GM21723 (cell line): ENCODE measurements around the gene KRT82.

Source experiments
- ATAC-seq: cut with Tn5 transposase; IDR thresholded peaks from one replicate; pipeline ENCODE4 v1.9.1; 2021; ENCODE audit warnings: mild to moderate bottlenecking, moderate library complexity; ENCODE audit not compliant: unreplicated experiment

Gene KRT82

DNA sequence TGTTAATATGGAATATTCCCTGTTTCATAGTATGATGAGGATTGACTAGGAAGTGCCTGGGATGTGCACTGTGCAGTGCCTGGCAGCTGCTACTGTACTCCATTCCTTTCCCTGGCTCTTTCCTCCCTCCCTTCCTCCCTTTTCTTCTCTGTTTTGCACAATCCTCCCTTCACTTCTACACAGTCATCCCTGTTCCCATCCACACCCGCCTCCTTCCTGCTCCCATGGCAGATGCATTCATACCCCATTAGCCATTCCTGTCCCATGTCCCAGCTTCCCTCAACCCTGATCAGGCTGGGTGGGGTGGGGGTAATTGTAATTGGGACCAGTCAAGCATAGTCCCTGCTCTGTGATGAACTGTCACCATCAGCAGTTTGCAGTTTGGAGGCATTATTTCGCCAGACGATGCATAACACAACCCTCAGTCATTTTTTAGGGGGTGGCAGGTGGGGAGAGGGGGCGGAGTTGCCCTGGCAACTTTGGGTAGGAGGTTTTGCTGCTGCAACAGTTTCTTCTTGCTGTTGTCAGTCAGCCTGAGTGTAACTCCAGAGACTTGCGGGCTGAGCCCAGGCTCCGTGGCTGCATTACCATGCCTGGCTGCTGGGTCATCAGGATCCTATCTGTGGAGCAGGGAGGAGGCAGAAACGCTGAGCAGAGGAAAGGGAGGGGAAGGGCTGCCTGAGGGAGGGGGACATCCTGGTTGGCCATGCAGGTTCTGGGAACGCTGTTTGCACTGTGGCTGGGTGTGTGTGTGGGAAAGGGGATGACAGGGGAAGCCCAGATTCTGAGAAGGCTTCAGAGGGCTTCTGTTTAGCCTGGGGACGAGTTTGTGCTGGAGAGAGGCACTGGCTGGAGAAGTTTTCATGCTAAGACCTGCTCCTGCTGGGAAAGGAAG lies 16.6 kb downstream of the KRT82 start:
- ATAC-seq: no peak

DNA sequence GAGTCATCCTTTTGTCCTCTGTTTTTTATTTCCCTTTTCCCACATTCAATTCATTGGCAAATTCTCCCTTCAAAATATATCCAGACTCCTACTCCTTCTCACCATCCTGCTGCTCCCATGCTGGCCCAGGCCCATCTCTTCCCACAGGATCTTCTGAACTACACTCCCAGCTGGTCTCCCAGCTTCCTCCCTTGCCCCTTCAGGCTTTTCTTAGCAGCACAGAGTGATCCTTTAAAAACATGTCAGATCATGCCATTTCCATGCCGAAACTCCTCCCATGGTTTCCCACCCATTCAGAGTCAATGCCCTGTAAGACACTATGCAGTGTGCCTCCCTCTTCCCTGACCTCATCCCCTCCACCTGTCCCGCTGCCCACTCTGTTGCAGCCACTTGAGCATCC lies 18.3 kb downstream of the KRT82 start:
- ATAC-seq: no peak

- ATAC-seq: no peak
Measured at GRCh38 chr12:52385226-52385702, 20.9 kb downstream of the KRT82 start, which contains the start of gene KRT84. Gene KRT84, minus strand, starts transcription at chr12:52385652. Its CDS starts 67 bp downstream, at chr12:52385585.

DNA sequence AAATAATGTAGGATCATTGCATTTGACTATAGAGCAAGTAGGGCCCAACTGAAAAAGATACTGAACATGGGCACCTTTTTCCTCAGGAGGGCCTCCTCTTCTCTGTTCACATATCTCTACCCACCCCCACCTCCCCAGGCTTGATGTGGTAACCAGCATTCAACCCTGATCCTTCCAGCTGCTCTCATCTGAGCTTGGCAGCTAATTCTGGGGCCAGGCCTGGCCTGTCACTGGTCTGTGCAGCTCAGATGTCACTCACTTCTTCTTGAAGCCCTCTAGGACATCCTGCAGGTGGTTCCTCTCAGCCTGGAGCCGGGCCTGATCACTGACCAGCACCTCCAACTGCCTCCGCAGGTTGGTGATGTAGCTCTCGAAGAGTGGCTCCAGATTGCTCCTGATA lies 22.8 kb downstream of the KRT82 start:
- ATAC-seq: no peak

- no peak for ATAC-seq
Measured at GRCh38 chr12:52382854-52383253, 23.3 kb downstream of the KRT82 start.

GRCh38 chr12:52381206-52381605 lies 24.9 kb downstream of the KRT82 start:
- ATAC-seq: no peak

- no peak for ATAC-seq
Measured at GRCh38 chr12:52380271-52380694, 25.9 kb downstream of the KRT82 start.

- no peak for ATAC-seq
Measured at GRCh38 chr12:52379536-52379935, 26.6 kb downstream of the KRT82 start.

GRCh38 chr12:52378091-52378490 lies 28.0 kb downstream of the KRT82 start:
- no peak for ATAC-seq

GRCh38 chr12:52377266-52377665 lies 28.9 kb downstream of the KRT82 start:
- ATAC-seq: no peak

- ATAC-seq: no peak
Measured at GRCh38 chr12:52372216-52373154, 33.6 kb downstream of the KRT82 start.

- no peak for ATAC-seq
Measured at GRCh38 chr12:52371716-52372115, 34.4 kb downstream of the KRT82 start.

DNA sequence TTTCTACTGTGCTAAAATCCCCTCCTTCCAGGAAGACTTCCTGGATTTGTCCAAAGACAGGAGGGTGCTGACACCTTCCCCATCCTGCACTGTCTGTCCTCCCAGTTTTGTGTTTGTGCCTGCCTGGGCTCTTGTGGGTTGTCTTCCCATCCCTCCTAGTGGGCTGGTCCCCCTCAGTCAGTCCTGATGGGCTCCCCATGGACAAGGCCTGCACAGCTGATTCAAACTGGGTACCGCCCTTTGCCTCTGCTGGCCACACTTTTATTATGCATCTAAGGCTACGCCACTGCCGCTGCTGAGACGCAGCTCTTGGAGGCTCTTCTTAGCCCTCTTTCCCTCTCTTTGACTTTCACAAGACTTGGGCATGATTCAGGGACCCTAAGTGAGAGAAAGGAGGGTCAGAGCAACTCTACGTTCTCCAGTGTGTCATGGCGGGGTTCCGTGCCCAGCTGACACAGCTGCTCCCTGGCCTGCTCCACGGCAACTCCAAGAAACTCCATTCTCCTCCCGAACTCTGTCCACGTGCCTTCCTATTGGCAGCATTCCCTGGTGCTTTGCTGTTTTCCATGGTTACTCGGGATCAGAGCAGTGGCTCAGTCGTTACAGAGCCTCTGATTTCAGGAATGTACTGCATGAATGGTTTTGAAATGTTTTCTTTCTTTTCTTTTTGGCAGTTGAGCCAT lies 35.1 kb downstream of the KRT82 start:
- no peak for ATAC-seq

DNA sequence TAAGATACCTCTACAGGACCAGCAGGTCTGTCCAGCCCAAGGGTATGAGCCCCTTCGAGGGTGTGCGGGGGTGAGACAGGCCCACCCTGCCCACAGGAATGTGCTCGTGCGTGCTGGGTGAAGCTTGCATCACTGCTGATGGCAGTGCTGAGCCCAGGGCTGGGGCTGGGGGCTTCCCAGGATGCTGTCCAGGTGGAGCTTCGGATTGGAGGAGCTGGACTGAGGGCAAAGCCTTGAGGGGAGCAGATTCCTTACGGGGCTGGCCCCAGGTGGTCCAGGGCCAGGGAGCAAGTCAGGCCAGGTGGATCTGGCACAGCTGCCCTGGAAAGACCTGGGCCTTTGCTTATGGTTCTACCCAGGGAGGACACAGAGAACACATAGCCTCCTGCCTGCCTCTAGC lies 36.3 kb downstream of the KRT82 start:
- no peak for ATAC-seq

DNA sequence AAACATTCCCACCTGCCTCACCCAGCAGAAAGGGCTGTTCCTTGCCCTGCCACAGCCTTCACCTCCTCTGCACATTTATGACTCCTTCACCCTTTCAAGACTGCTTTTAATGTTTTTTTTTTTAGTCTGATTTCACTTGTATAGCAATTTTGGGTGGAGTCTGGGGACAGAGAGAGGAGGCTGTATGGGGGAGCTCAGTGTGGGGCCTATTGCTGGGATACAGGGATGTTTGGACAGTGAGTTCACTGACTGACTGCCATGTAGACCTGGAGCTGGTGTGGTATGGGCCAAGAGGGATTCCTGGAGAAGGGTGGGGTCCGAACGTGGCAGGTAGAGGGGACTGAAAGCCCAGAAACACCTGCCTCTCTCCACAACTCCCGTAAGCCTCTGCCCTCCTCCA lies 36.9 kb downstream of the KRT82 start:
- ATAC-seq: no peak

GRCh38 chr12:52368508-52368907 lies 37.6 kb downstream of the KRT82 start:
- no peak for ATAC-seq

DNA sequence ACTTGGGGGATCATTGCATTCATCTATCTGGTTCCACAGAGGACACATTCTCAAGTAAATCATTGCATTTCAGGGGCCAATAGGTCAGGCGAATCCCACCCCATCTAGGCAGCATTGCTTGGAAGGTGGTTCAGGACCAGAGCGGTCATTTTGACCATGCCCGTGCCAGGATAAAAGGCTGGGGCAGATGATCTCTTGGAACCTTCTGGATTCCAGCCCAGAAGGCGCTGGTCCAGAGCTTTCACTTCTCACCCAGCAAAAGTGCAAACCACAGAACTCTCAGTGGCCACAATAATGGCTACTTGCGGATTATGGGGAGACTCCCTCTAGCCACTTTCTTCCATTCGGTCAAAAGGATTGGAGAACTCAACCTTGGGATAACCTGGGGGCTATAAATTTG lies 38.3 kb downstream of the KRT82 start:
- ATAC-seq: no peak

- ATAC-seq: no peak
Measured at GRCh38 chr12:52366738-52367485, 39.2 kb downstream of the KRT82 start, which contains the start of gene KRT85. Gene KRT85, minus strand, starts transcription at chr12:52367481. Its CDS starts 76 bp downstream, at chr12:52367405.

- ATAC-seq: no peak
Measured at GRCh38 chr12:52364901-52365489, 41.1 kb downstream of the KRT82 start.

- no peak for ATAC-seq
Measured at GRCh38 chr12:52364061-52364460, 42.1 kb downstream of the KRT82 start.
